GM13976 (cell line): ENCODE data around the gene ZNF331.

Experiments
- DNase-seq: peaks from one replicate; pipeline ENCODE4 v3.0.0; 2012; ENCODE audit warnings: low spot score
- CTCF ChIP-seq: IDR thresholded peaks from 2 replicates; pipeline ENCODE4 v1.5.1; 2012; ENCODE audit warnings: borderline replicate concordance, mild to moderate bottlenecking; ENCODE audit not compliant: insufficient read depth; ENCODE audit errors: extremely low read depth, missing control alignments, control extremely low read depth
- in situ Hi-C: fragments of 300-500 bp; cut with MboI; formaldehyde crosslinking; loops from one replicate; pipeline ENCODE4 v1.12.0; 2022; ENCODE audit warnings: low sequenced_read_pairs, mixed read lengths, inconsistent platforms; ENCODE audit not compliant: unreplicated experiment

ZNF331 gene

GRCh38 chr19:53576941-53577653 lies 39.2 kb downstream of the ZNF331 start:
- no peak for TF ChIP-seq CTCF
- in situ Hi-C loops, result no loop called here
- DNase-seq, result no peak

DNA sequence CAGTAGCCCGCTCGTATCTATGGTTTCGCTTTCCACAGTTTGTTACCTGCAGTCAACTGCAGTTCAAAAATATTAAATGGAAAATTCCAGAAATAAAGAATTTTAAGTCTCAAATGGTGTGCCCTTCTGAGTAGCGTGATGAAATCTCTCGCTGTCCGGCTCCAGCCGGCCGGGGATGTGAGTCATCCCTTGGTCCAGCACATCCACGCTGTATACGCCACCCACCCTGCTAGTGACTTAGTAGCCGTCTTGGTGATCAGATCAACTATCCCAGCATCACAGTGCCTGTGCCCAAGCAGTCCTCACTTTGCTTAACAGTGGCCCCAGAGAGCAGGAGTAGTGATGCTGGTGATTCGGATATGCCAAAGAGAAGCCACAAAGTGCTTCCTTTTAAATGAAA lies 40.0 kb downstream of the ZNF331 start:
- TF ChIP-seq CTCF, result no peak
- no peak for DNase-seq
- in situ Hi-C loops, result no loop called here

DNA sequence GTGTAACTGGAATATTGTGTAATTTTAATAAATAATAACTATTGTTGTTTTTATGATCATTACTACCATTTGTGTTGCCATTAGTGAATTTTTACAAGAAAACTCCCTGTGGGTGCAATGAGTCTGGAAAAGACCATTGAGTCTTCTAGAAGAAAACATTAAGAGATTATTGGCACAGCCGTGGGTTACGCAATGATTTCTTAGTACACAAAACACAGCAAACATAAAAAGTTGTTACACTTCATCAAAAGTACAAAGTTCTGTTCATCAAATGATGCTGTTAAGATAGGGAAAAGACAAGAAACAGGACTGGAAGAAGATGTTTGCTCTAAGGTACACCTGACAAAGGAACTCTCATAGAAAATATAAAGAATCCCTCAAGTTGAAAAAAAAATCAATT lies 41.6 kb downstream of the ZNF331 start:
- in situ Hi-C loops, result no loop called here
- TF ChIP-seq CTCF, result no peak
- DNase-seq, result no peak

DNA sequence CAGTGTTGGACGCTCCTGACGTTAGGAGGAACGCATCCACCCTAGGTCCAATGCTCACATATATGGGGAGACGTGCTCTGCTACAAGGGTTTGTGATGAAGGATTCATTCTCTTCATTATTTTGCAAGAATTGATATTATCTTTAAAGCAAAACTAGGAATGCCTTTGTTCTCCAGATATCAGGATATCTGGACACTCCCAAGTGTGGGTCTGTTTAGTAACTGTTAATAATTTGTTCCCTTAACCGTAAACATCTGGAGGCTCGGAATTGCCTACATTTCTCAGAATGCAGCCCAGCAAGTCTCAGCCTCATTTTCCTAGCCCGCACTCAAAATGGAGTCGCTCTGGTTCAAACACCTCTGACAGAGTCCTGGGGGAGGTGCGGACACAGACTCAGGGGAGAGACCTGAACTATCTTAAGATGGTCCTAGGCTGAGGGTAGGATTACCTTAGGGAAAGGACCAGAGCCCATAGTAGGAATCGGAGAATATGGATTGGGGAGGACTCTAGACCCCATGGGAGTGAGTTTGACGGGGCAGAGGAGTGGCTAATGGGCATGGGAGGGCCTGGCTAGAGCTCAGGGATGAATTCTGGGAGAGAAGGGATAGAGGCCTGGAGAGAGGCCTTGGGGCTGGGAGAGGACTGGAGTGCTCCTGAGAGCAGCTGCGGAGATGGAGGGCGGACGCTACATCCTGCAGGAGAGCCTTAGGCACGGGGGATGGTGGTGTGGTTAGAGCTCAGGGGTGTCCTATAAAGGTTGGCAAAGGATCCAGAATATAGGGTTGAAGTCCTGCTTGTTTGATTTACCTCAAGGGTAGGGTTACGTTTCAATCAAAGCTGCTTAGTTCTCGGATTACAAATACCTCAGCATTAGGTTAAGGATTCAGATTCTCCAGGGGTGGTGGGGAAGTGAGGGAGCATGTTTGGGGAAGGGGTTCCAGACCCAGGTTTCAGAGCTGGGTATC lies 43.2 kb downstream of the ZNF331 start:
- TF ChIP-seq CTCF, result no peak
- DNase-seq, result no peak
- in situ Hi-C loops, result no loop called here

GRCh38 chr19:53581871-53582279 lies 43.9 kb downstream of the ZNF331 start:
- TF ChIP-seq CTCF, result no peak
- in situ Hi-C loops, result no loop called here
- no peak for DNase-seq

GRCh38 chr19:53583181-53583580 lies 45.2 kb downstream of the ZNF331 start:
- no peak for DNase-seq
- in situ Hi-C loops, result no loop called here
- no peak for TF ChIP-seq CTCF
